GM23338 (cell line): ENCODE data around the gene GPR35. TPM values are rescaled to one million over a fixed set of nuclear protein-coding genes. Genes with fewer than 3 reads are reported as not detected.

Experiments
- ATAC-seq: fragments of 200-7000 bp; cut with Tn5 transposase; 3 replicates; pipeline ENCODE4 v1.9.1; 2020
- DNase-seq: peaks from one replicate; pipeline ENCODE4 v3.0.0-alpha.2; 2015; ENCODE audit warnings: low spot score
- H2AFZ ChIP-seq: fragments of 200-600 bp; sonication (generic); 2 replicates; pipeline ENCODE4 v1.8.0; 2016; ENCODE audit warnings: antibody characterized with exemption, mild to moderate bottlenecking, moderate library complexity
- H3F3A ChIP-seq: fragments of 200-600 bp; sonication (generic); replicated peaks from 2 replicates; pipeline ENCODE4 v1.8.0; 2017; ENCODE audit warnings: antibody characterized with exemption, mixed run types, low read depth
- H3K27ac ChIP-seq: fragments of 200-600 bp; sonication (generic); 2 replicates; pipeline ENCODE4 v1.6.1; 2016; ENCODE audit warnings: low read depth
- H3K27me3 ChIP-seq: fragments of 200-600 bp; sonication (generic); 2 replicates; pipeline ENCODE4 v1.8.0; 2016; ENCODE audit warnings: mild to moderate bottlenecking, mixed run types, moderate library complexity; ENCODE audit not compliant: insufficient read depth
- H3K36me3 ChIP-seq: fragments of 200-600 bp; sonication (generic); 2 replicates; pipeline ENCODE4 v1.8.0; 2016; ENCODE audit warnings: mild to moderate bottlenecking; ENCODE audit not compliant: insufficient read depth
- H3K4me1 ChIP-seq: fragments of 200-600 bp; sonication (generic); 2 replicates; pipeline ENCODE4 v1.8.0; 2016; ENCODE audit warnings: mild to moderate bottlenecking, moderate library complexity; ENCODE audit not compliant: insufficient read depth
- H3K4me2 ChIP-seq: fragments of 200-600 bp; sonication (generic); 2 replicates; pipeline ENCODE4 v1.7.1; 2017; ENCODE audit warnings: mixed run types
- H3K4me3 ChIP-seq: fragments of 200-600 bp; sonication (generic); 2 replicates; pipeline ENCODE4 v1.6.1; 2016; ENCODE audit warnings: mixed run types
- H3K79me2 ChIP-seq: fragments of 200-600 bp; sonication (generic); replicated peaks from 2 replicates; pipeline ENCODE4 v1.8.0; 2017; ENCODE audit warnings: mild to moderate bottlenecking; ENCODE audit not compliant: insufficient read depth
- H3K9me2 ChIP-seq: fragments of 200-600 bp; sonication (generic); 2 replicates; pipeline ENCODE4 v1.8.0; 2017; ENCODE audit not compliant: insufficient read depth
- H4K20me1 ChIP-seq: fragments of 200-600 bp; sonication (generic); replicated peaks from 2 replicates; pipeline ENCODE4 v1.8.0; 2017; ENCODE audit warnings: mild to moderate bottlenecking; ENCODE audit not compliant: insufficient read depth
- H3K27ac Mint-ChIP-seq: 2 replicates; pipeline ENCODE4 v1.8.0; 2020; ENCODE audit warnings: inconsistent platforms, mild to moderate bottlenecking, moderate library complexity, mixed read lengths
- H3K27me3 Mint-ChIP-seq: 3 replicates; pipeline ENCODE4 v1.8.0; 2022; ENCODE audit warnings: low read depth, mild to moderate bottlenecking, moderate library complexity, mixed read lengths, inconsistent platforms; ENCODE audit not compliant: insufficient read depth, poor library complexity
- H3K36me3 Mint-ChIP-seq: 3 replicates; pipeline ENCODE4 v1.8.0; 2021; ENCODE audit warnings: low read depth, mild to moderate bottlenecking, inconsistent platforms, moderate library complexity, mixed read lengths
- H3K4me1 Mint-ChIP-seq: 3 replicates; pipeline ENCODE4 v1.8.0; 2020; ENCODE audit warnings: mild to moderate bottlenecking, inconsistent platforms, mixed read lengths
- H3K4me3 Mint-ChIP-seq: 3 replicates; pipeline ENCODE4 v1.8.0; 2021; ENCODE audit warnings: moderate library complexity, mild to moderate bottlenecking, inconsistent platforms, mixed read lengths
- H3K9me3 Mint-ChIP-seq: 3 replicates; pipeline ENCODE4 v1.8.0; 2020; ENCODE audit warnings: moderate library complexity, mild to moderate bottlenecking, inconsistent platforms, mixed read lengths
- CREB1 ChIP-seq: fragments of 250-450 bp; sonication (Bioruptor Pico); IDR thresholded peaks from 2 replicates; pipeline ENCODE4 v1.5.0; 2020; ENCODE audit warnings: low read depth, mild to moderate bottlenecking, moderate library complexity
- ETS1 ChIP-seq: IDR thresholded peaks from 2 replicates; pipeline ENCODE4 v1.6.1; 2016; ENCODE audit warnings: antibody characterized with exemption
- EZH2 ChIP-seq: fragments of 200-600 bp; sonication (generic); IDR thresholded peaks from one replicate; pipeline ENCODE4 v1.8.0; 2017; ENCODE audit warnings: antibody characterized with exemption, mild to moderate bottlenecking, low read depth; ENCODE audit not compliant: unreplicated experiment
- EZH2phosphoT487 ChIP-seq: fragments of 200-600 bp; sonication (generic); IDR thresholded peaks from one replicate; pipeline ENCODE4 v1.8.1; 2018; ENCODE audit warnings: antibody characterized with exemption; ENCODE audit not compliant: unreplicated experiment
- JUNB ChIP-seq: IDR thresholded peaks from one replicate; pipeline ENCODE4 v1.6.1; 2016; ENCODE audit warnings: antibody characterized with exemption; ENCODE audit not compliant: unreplicated experiment
- NANOG ChIP-seq: IDR thresholded peaks from 2 replicates; pipeline ENCODE4 v1.6.1; 2016; ENCODE audit warnings: antibody characterized with exemption, borderline replicate concordance
- POLR2AphosphoS5 ChIP-seq: IDR thresholded peaks from 2 replicates; pipeline ENCODE4 v1.6.1; 2016; ENCODE audit warnings: antibody characterized with exemption, low read depth
- REST ChIP-seq: IDR thresholded peaks from one replicate; pipeline ENCODE4 v1.6.1; 2018; ENCODE audit warnings: antibody characterized with exemption; ENCODE audit not compliant: unreplicated experiment
- STAT1 ChIP-seq: IDR thresholded peaks from one replicate; pipeline ENCODE4 v1.6.1; 2016; ENCODE audit warnings: antibody characterized with exemption; ENCODE audit not compliant: unreplicated experiment
- ZNF114 ChIP-seq: fragments of 250-450 bp; sonication (Bioruptor Pico); IDR thresholded peaks from 2 replicates; pipeline ENCODE4 v1.5.0; 2020; ENCODE audit warnings: mild to moderate bottlenecking, moderate library complexity
- ZNF331 ChIP-seq: fragments of 250-450 bp; sonication (Bioruptor Pico); IDR thresholded peaks from 2 replicates; pipeline ENCODE4 v1.5.0; 2020; ENCODE audit warnings: low read depth, mild to moderate bottlenecking, moderate library complexity
- ZNF462 ChIP-seq: fragments of 250-450 bp; sonication (Bioruptor Pico); IDR thresholded peaks from 2 replicates; pipeline ENCODE4 v1.5.0; 2020; ENCODE audit warnings: mild to moderate bottlenecking, moderate library complexity
- polyA plus RNA-seq: library from polyadenylated mRNA; unstranded; fragments of >200 nt; fragmentation: Nextera tagmentation; extraction: Ambion mirVana; gene quantifications from 2 replicates; pipeline ENCODE4 v1.2.1, GENCODE V29; 2016
- total RNA-seq: library from RNA; depleted of rRNA; stranded (reverse); fragments of >200 nt; shearing (Covaris generic); gene quantifications from 2 replicates; pipeline ENCODE4 v1.2.3, GENCODE V29; 2014
- TF ChIP-seq, protein P1 (sequence below), 2 experiments: fragments of 200-600 bp in 1 of 2; sonication (generic) in 1 of 2; conservative IDR thresholded peaks; 2 replicates each; pipeline versions ENCODE4 v1.5.1 to v1.6.1; 2016 to 2017; ENCODE audit warnings: antibody characterized with exemption in 2 of 2, low read depth in 2 of 2, mild to moderate bottlenecking in 2 of 2, moderate library complexity in 1 of 2

GPR35 gene
- total and polyA plus RNA-seq, 2 experiments from 2014 or later: not detected

DNA sequence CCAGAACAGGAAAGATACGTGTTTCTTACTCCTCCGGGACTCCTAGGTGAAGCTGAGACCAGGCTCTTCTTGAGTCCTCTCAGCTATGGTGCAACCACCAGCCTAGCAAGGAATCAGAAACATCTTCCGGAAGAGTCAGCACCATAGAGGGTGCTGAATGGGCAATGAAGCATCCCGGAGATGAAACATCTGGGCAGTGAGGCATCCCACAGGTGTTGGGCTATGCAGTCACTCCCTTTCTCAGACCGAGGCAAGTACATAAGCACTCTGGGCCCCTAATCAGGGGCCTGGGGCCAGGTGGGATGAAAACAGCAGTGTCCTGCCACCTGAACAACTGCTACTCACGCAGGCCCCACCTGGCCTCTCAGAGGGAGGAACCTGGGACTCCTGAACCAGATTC is 40.2 kb upstream of the GPR35 start:
- DNase-seq: no peak
- Histone ChIP-seq H3K27ac (no peak overlapping the region), H3F3A (0 out of 2 replicates have a peak, but pooled peaks cover 2% of the 10 kb centered on the region), H2AFZ (no peak overlapping the region), H3K79me2 (peaks cover 81% of the 10 kb centered on the region), H3K36me3 (no peaks in the 10 kb centered on the region), H3K27me3 (no peaks in the 10 kb centered on the region), H3K4me3 (peak overlapping the region; percentile 94), H3K4me1 (peaks cover 20% of the 10 kb centered on the region), H3K4me2 (peak overlapping the region; percentile 97), H3K9me2 (no peaks in the 10 kb centered on the region), H4K20me1 (peaks cover 38% of the 10 kb centered on the region)
- Mint-ChIP-seq H3K9me3 (no peaks in the 10 kb centered on the region), H3K36me3 (peaks cover 6% of the 10 kb centered on the region; the same call in 2 of the 3 replicates), H3K27ac (no peak overlapping the region), H3K4me1 (peaks cover 40% of the 10 kb centered on the region), H3K27me3 (peaks cover 20% of the 10 kb centered on the region), H3K4me3 (peak overlapping the region; percentile 96)
- ATAC-seq: no peak
- TF ChIP-seq POLR2AphosphoS5 (no peak), ZNF331 (CRISPR knock-in tag) (no peak), JUNB (no peak), EZH2phosphoT487 (no peak), NANOG (no peak), REST (no peak), ETS1 (no peak), ZNF462 (CRISPR knock-in tag) (no peak), ZNF114 (CRISPR knock-in tag) (no peak), EZH2 (no peak), CREB1 (CRISPR knock-in tag) (no peak), STAT1 (no peak)
- TF ChIP-seq, protein P1, sequence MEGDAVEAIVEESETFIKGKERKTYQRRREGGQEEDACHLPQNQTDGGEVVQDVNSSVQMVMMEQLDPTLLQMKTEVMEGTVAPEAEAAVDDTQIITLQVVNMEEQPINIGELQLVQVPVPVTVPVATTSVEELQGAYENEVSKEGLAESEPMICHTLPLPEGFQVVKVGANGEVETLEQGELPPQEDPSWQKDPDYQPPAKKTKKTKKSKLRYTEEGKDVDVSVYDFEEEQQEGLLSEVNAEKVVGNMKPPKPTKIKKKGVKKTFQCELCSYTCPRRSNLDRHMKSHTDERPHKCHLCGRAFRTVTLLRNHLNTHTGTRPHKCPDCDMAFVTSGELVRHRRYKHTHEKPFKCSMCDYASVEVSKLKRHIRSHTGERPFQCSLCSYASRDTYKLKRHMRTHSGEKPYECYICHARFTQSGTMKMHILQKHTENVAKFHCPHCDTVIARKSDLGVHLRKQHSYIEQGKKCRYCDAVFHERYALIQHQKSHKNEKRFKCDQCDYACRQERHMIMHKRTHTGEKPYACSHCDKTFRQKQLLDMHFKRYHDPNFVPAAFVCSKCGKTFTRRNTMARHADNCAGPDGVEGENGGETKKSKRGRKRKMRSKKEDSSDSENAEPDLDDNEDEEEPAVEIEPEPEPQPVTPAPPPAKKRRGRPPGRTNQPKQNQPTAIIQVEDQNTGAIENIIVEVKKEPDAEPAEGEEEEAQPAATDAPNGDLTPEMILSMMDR (conservative IDR thresholded peaks at IDR 0.05; ENCODE audit: low read depth in 2 of 2): no peak
